Ecto neural progenitor cell (in vitro differentiated cells): ENCODE data around the gene SEMA3E.
"Not testable (repeated sequence)": the region's sequence is repeated elsewhere in the genome, so short reads cannot be mapped to it uniquely, and the experiment has no call there.

Source experiments
- DNase-seq: peaks from one replicate; pipeline ENCODE4 v3.0.0-alpha.2; 2018; ENCODE audit warnings: low spot score

The SEMA3E gene

GRCh38 chr7:83552556-83552955 lies 96.4 kb downstream of the SEMA3E start:
- not testable (repeated sequence) for DNase-seq

DNA sequence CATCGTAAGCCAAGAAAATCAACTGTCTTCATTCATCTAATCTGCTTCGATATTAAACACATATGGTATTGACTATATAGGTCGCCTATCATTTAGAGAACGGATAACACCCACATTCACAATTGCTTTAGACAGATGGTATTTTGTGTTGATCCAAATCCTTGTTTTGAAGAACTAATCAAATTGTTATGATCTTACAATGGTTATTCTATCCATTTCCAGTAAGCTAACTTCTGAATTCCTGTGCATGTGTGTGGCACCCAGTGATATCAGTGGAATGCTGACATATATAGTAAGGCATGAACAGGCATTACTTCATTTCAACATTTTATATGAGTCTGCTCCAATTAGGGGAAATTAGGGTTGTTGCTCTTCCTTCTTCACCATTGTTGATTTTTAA lies 98.8 kb downstream of the SEMA3E start:
- no peak for DNase-seq

GRCh38 chr7:83548250-83548649 lies 100.7 kb downstream of the SEMA3E start:
- DNase-seq = no peak

- no peak for DNase-seq
Observed at GRCh38 chr7:83547526-83547925, 101.4 kb downstream of the SEMA3E start.

- no peak for DNase-seq
Observed at GRCh38 chr7:83546586-83546985, 102.4 kb downstream of the SEMA3E start.

DNA sequence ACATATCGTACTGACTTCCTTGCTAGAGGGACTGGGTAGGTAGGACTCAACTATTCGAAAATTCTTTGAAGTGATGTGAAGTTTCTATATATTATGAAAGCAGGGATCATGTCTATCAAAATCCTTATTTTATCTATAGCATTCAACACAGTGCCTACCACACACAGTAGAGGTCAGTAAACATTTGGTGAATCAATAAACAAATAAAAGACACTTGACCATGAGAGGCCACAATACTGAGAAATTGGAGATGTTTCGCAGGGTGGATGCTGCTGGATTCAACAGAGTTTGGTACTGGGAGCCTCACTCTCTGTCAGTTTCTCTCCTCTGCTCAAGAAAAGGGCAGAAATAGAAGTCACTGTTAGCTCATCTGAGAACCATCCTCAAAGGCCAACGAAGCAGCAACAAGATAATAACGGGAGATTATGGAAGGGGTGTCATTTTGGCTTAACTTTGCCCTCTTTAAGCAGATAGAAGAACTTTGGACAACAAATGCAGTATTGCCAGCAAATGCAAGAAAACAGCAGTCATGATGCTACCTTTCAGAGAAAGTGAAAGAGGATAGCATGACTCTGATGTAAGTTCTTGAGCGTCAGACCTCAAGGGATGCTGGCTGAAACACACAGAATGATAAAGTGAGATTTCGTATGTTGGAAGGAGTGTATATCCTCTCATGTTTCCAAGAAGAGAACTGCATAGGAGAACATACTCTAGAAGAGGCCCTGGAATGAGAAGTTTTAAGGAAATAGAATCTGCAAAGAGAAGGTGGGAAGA lies 107.6 kb downstream of the SEMA3E start:
- no peak for DNase-seq

- DNase-seq = no peak
Observed at GRCh38 chr7:83534488-83534887, 114.5 kb downstream of the SEMA3E start.

GRCh38 chr7:83532219-83532618 lies 116.7 kb downstream of the SEMA3E start:
- no peak for DNase-seq

- no peak for DNase-seq
Observed at GRCh38 chr7:83531766-83532165, 117.2 kb downstream of the SEMA3E start.

- no peak for DNase-seq
Observed at GRCh38 chr7:83528925-83529423, 120.0 kb downstream of the SEMA3E start.

DNA sequence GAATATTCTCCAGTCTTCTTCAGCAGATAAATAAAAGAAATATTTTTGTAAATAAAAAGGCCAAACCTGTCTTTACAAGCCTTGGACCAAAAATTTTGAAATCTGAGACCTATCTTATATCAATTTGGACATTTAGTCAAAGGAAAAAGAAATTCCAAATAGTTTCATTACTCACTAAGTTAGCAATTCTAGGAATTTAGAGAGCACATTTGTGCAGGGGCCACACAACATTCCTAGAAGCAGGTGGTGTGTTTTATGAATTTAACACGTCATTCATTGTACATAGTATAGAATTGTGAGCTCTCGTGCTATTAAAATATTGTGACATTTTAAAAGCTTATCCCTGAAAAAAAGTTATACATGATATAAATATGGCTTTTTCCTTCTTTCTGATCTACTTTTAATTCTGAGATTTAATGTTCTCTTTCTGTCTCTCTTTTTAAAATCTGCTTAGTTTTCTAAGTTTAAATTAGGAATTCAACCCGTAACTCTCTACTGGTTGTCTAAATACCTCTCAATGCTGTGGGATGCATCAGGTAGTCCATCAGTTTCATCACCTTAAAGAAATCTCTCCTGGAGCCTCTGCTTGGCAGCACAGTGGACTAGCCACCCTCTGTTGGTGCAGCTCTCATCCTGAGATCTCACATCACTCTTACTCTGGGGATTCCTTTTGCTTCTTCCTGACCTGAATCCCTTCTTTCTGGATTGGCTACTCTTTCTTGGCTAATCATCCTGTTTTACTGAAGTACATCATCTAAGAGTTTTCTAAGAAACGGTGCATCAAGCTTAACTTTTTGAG lies 124.5 kb downstream of the SEMA3E start:
- no peak for DNase-seq

- DNase-seq = no peak
Observed at GRCh38 chr7:83520726-83521125, 128.2 kb downstream of the SEMA3E start.

DNA sequence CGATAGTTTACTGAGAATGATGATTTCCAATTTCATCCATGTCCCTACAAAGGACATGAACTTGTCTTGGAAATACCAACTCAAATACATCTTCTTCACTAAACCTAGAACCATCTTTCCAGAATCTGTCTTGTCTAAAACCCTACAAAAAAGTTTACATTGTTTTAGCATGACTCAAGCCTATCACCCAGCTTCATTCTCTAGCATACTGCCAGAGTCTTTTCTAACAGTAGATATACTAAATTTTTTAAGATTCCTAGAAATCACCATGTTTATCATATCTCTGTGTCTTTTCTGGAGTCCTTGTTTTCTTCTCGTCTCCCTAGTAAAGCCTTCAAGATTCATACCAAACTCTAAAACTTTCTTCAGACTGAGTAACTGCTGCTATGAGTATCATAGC lies 129.7 kb downstream of the SEMA3E start:
- DNase-seq = no peak

DNA sequence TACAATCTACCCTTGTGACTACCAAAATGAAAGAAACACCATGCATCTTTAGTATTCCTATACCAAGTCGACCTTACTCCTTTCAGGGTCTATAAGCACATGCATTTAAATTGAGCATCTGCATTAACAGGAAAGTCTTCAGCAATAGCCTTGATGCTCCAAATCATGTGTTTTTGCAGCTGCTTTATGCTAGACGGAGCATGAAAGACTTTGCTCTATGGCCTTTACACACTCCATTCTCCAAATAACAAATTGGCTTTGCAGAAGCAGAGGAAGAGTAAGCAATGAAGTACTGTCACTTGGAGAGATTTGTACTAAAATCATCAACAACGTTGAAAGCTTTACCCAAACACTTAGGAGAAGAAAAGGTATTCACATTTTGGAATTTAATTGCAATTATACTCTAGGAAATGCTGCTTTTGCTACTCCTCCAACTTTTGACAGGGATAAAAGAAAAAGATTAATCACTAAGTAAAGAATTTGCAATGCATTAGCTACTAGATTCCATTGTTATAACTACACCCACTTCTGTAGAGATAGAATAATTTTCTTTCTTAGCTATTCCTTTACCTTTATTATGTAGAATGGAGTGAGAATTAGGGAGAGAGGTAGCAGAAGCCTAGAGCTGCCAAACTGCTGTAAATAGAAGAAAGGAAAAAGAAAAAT lies 131.8 kb downstream of the SEMA3E start:
- DNase-seq = no peak

- DNase-seq = no peak
Observed at GRCh38 chr7:83514977-83515376, 134.0 kb downstream of the SEMA3E start.

GRCh38 chr7:83509255-83510021 lies 139.5 kb downstream of the SEMA3E start:
- no peak for DNase-seq

DNA sequence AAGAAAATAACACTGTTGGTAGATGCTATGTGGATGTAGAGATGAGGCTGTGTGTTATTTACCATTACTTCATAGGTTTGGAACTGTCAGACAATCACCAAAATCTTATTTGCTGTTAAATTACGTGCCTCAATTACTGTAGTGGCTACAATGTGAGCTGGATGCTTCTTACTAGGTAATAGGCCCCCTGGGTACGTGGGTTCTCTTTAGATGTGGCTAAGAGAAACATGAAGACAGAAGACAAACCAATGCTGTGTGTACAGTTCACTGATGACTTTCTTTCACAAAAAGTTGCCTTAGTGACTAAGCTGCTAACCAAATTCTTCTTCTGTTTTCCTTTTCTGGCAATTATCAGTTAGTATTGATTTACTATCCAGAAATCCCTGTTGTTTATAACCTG lies 144.6 kb downstream of the SEMA3E start:
- DNase-seq = no peak

DNA sequence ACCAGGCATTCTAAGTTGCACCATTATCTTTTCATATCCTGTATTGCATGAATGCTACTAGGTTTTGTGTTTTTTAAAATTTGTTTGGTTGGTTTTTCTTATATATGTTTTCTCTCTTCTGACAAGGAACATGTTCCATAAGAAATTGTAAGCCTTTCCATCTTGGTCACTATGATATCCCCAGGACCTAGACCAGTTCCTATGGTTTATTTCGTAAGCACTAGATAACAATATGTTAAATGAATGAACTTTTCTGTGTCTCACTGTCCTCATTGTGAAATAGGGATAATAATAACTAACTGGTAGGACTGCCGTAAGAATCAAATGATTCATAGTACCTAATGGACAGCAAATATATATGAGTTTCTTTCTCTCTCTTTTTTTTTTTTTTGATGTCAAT lies 146.3 kb downstream of the SEMA3E start:
- no peak for DNase-seq

GRCh38 chr7:83494683-83495082 lies 154.3 kb downstream of the SEMA3E start:
- DNase-seq = no peak

- no peak for DNase-seq
Observed at GRCh38 chr7:83492802-83493201, 156.1 kb downstream of the SEMA3E start.

DNA sequence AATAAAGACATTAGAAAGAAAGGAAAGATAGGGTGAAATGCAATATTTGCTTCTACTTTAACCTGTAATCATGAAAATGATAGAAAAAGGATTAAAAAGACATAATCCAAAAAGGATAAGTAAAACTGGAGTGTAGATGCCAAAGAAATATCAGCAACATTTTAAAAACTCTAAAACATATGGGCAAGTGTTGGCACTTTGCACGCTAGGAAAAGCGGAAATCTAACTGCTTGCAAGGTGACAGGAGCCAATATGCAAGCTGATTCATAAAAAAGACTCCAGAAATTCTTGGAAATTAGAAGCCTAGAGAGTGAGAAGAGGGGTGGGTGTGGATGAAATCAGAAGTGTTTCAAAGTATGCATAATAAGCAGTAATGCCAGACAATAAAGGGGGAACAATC lies 161.1 kb downstream of the SEMA3E start:
- DNase-seq = no peak

DNA sequence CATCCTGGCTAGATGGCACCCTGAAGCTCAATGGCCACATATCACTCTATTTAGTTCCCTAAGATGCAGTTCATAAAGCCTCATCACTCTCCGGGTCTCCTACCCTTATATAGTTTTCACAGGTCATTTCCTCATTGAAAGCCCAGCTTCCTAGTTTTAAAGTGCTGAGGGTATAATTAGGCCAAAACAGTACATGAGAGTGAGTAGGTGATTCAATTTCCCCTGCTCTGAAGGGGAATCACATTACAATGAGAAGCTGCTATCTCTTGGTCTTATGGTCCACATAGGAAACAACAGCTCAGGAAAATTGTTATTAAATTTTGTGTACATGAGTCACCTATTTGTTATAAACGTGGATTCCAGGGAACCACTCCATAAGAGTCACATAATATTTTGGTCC lies 162.0 kb downstream of the SEMA3E start:
- DNase-seq = no peak
